ENCODE data around the gene VSTM5.

The VSTM5 gene

GRCh38 chr11:93843906-93844305 is 6.5 kb downstream of the VSTM5 start:
- intact Hi-C loops (cut with DNase I): no loop called here
- DNase-seq: no peak

DNA sequence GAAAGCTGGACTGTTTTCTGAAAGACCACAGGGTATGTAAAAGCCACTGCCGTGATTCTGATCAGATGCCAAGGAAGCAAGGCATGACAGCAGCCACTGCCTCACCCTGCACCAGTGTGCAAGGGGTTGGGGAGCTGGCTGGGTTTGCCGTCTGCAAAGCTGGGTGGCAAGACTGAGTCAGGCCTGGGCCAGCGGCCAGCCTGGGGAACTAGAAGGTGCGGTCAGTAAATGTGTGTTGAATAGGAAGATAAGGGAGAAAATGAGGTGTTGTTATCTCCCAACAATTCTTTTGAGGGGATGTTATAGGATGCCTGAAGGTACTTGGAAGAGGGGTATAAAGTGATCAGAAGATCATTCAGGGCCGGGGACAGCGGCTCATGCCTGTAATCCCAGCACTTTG is 8.0 kb downstream of the VSTM5 start:
- DNase-seq: peak in 1 of 10 donors; percentile 81
- intact Hi-C loops (cut with DNase I): no loop called here

GRCh38 chr11:93842034-93842433 is 8.4 kb downstream of the VSTM5 start:
- no peak for DNase-seq
- intact Hi-C loops (cut with DNase I): no loop called here

- no peak for DNase-seq
- intact Hi-C loops (cut with DNase I): no loop called here
These were observed 9.0 kb downstream of the VSTM5 start for GRCh38 chr11:93841446-93841845.

DNA sequence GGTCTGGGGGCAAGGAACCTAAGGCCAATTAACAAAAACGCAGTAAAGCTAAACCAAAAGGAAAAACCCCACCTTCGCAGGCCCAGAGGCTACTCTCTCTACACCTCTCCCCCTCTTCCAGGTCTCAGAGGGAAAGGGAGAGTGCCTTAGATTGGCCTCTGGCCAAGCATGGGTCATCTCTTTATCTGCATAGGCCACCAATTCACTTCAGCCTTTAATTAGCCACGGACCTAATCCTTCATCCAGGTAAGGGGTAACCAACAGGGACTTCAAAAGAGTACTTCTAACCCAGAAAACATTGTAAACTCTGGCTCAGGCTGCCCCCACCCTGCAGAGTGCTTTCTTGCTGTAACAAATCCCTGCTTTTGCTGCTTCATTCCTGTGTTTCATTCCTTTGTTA is 9.4 kb downstream of the VSTM5 start:
- intact Hi-C loops (cut with DNase I): no loop called here
- DNase-seq: no peak

GRCh38 chr11:93840180-93840579 is 10.2 kb downstream of the VSTM5 start:
- intact Hi-C loops (cut with DNase I): no loop called here
- DNase-seq: no peak

- intact Hi-C loops (cut with DNase I): no loop called here
These were observed 11.5 kb downstream of the VSTM5 start for GRCh38 chr11:93838967-93839366.

DNA sequence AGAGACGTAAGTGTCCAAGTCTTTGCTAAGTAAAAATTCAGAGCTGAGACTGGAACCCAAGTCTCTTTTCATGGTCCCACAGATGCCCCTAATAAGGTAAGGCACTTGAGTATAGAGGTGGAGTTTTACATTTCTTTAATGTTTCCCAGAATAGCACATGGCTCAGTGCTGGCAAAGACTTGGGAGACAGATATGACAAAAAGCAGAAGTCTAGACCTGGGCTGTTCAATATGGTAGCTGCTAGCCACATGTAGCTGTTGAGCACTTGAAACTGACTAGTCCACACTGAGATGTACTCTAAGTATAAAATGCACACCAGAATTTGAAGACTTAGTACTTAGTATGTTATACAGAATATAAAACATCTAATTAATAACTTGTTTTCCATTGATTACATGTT is 17.6 kb downstream of the VSTM5 start:
- no peak for DNase-seq
- intact Hi-C loops (cut with DNase I): no loop called here

More at GRCh38 chr11:93838967-93839366, 11.5 kb downstream of the VSTM5 start:
- no peak for DNase-seq

- intact Hi-C loops (cut with DNase I): no loop called here
- DNase-seq: no peak
These were observed 18.9 kb downstream of the VSTM5 start for GRCh38 chr11:93831343-93832127.

- DNase-seq: no peak
- intact Hi-C loops (cut with DNase I): no loop called here
These were observed 20.8 kb downstream of the VSTM5 start for GRCh38 chr11:93829598-93829997.

DNA sequence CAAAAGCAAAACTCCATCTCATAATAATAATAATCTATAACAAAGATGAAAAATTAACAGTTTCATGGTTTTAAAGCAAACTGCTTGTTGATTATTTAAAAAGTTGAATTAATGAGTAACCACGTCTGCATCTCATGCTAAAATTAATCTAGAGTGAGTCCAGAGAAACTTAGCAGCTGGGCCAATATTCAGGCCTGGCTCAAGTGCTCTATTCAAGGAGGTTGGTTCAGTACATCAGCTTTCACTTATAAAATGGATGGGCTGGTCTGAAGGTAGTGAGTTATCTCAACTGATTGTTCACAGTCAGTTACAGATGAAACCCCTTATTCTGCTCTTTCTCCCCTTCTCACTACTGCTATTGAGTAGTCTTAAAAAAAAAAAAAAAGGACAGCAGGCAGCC is 23.1 kb downstream of the VSTM5 start:
- intact Hi-C loops (cut with DNase I): no loop called here
- DNase-seq: no peak

DNA sequence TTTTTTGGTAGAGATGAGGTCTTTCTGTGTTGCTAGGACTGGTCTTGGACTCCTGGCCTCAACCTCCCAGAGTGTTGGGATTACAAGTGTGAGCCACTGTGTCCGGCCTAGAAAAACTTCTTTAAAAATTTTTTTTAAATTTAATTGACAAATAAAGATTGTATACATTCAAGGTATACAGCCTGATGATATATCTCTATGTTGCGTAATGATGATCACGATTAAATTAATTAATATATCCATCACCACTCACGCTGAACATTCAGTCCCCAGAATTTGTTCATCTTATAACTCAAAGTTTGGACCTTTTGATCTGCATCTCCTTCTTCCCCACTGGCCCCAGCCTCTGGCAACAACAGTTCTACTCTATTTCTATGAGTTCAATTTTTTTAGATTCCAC is 27.2 kb downstream of the VSTM5 start:
- intact Hi-C loops (cut with DNase I): no loop called here
- no peak for DNase-seq

DNA sequence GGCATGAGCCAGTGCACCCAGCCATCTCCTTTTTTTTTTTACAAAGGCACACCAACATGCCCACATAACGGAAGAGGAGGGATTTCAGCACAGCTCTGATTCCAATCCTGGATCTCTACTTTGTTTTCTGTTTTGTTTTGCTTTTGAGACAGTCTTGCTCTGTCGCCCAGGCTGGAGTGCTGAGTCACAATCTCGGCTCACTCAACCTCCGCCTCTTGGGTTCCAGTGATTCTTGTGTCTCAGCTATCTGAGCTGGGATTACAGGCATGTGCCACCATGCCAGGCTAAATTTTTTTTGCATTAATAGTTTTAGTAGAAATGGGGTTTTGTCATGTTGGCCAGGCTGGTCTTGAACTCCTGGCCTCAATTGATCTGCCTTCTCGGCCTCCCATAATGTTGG is 28.1 kb downstream of the VSTM5 start:
- intact Hi-C loops (cut with DNase I): no loop called here
- no peak for DNase-seq

DNA sequence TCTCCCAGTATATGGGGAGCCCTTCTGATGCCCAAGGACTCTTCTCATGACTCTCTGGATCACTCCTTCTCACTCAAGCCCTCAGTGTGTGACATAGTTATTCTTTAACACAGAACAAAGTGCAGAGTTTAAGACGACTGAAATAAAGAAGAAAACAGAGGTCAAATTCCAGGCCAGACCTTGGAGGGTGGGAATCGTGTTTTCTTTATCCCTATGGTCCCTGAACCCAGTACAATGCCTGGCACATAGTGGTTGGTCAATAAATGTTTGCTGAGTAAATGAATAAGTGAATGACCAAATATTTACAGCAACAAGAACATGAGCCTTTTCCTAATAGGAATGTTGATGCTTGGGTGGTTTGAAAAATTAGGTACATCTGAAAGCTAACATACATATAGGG is 28.8 kb downstream of the VSTM5 start:
- no peak for DNase-seq
- intact Hi-C loops (cut with DNase I): no loop called here

- no peak for DNase-seq
- intact Hi-C loops (cut with DNase I): no loop called here
These were observed 29.6 kb downstream of the VSTM5 start for GRCh38 chr11:93820847-93821246.

DNA sequence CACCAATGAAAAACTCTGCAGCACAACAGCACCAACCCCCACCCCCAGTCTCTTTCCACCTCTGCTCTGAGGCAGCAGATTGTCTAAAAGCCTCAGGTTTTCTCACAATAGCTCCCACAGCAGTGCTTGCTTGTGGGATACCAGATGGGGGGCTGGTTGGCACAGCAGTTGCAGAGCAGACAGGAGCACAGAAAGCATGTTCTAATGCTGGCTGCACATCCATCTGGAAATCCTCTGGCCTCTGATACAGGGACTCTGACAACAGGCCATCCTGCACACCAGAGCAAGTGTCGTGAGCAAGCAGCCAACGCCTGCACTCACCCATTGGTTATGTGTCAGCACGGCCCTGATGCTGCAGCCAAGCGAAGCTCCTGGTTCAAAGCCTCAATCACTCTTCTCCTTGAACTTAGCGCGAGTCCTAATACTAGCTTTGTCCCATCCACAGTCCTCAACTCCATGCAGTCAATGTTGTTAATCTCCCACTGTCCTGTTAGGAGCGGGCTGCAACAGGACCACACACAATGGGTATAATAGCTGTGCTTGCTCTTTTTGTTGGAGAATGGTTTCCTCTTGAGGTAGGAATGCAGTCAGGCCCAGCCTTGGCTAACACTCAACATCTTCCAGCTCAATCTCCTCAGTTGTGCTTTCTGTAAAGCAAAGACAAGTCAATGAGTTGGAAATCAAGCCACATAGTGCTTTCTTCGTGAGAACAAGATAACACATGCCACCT is 30.3 kb downstream of the VSTM5 start:
- no peak for DNase-seq
- intact Hi-C loops (cut with DNase I): no loop called here

DNA sequence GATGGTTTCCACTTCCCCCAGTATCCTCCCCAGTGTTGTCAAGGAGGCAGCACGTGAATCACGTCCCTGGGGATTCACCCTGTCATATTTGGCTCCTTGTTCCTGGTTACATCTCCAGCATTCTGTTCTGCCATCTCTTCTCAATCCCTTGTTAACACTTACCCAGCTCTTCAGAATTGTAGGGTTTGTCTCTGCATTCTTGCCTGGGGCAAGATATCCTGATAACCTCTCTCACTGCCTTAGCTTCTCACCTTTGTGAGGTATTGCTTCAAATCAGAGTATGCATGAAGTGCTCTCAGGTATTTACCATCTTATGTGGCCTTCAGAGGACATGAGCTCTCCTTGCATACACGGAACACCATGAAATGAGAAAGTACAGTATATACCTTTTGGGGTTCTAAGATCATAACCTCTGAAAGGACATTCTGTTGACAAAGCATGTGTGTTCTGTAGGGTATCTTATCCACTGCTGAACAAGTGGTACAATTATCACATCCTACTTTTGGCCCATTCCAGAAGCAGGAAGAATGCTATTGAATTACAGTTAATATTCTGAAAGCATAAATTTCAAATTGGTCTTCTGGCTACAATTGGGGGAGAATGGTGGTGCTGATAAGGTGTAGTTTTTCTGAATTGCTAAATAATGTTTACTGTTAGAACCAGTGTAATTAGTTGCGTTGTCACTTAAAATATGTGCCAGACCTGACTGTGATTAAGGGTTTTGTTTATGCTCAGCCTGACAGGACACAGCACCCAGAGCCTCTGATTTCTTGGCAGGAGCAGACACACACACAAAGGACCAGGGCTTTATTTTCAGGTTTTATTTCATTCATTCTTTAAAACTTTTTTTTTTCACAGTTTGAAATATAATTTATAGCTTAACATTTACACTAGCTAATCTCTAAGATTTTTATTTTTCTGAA is 32.7 kb downstream of the VSTM5 start:
- intact Hi-C loops (cut with DNase I): no loop called here
- no peak for DNase-seq

- intact Hi-C loops (cut with DNase I): no loop called here
These were observed 35.3 kb downstream of the VSTM5 start for GRCh38 chr11:93814966-93815633.

DNA sequence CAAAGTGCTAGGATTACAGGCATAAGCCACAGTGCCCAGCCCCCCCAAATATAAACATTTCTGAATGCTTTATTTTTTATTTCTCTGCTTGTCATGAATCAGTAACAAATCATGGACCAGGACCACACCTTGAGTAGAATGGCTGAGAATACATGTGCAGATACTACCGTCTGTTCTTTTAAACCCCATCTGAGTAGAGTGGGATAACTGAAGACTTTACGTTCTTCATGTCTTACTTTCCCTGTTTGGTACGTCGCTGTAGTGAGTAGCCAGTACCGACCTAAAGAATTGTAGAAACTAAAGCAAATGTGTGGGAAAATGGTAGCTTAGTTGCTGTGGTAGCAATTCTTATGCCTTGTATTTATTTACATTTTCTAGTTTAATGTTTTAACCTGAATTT is 36.4 kb downstream of the VSTM5 start:
- intact Hi-C loops (cut with DNase I): no loop called here
- DNase-seq: no peak

More at GRCh38 chr11:93814966-93815633, 35.3 kb downstream of the VSTM5 start:
- no peak for DNase-seq

DNA sequence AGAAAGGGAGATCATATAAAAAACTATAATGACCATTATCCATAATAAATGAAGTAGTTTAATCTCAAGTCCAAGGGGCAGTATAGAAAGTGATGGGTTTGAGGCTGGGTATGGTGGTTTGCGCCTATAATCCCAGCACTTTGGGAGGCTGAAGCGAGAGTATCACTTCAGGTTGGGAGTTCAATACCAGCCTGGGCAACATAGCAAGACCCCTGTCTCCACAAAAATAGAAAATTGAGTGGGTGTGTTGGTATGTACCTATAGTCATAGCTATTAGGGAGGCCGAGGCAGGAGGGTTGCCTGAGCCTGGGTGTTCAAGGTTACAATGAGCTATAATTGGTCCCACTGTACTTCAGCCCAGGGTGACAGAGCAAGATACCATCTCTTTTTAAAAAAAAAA is 42.4 kb downstream of the VSTM5 start:
- no peak for DNase-seq
- intact Hi-C loops (cut with DNase I): no loop called here

DNA sequence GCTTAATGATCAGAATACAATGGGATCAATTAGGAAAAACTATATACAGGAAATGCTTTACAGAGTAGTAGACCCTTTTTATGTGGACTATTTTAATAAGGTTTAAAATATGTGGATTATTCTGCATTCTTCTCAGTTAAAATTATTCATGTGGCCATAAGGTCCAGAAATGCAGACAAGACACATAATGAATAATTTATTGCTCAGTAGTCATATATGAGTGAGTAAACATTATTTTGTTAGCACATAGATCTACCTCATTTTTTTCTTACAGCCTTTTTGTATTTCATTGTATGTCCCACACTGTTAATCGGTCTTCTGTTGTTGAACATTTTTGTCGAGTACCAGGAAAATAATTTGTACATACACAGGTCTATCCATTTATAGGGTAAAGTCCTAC is 45.5 kb downstream of the VSTM5 start:
- no peak for DNase-seq
- intact Hi-C loops (cut with DNase I): no loop called here

Measured in posterior cingulate gyrus (tissue), 11 donors.